SK-N-SH treated with all-trans-retinoic acid at 6 μM for 48 hours (cell line): ENCODE results near the gene SLC6A8.
"Not testable (repeated sequence)": the region's sequence is repeated elsewhere in the genome, so short reads cannot be mapped to it uniquely, and the experiment has no call there.

ENCODE experiments used
- ATAC-seq: fragments of 200-7000 bp; cut with Tn5 transposase; 3 replicates; pipeline ENCODE4 v1.9.1; 2020; ENCODE audit warnings: mild to moderate bottlenecking, moderate library complexity
- ARNTL ChIP-seq: fragments of 450-650 bp; formaldehyde crosslinking; IDR thresholded peaks from 2 replicates; pipeline ENCODE4 v1.5.0; 2020; ENCODE audit warnings: low read depth, mild to moderate bottlenecking, moderate library complexity, borderline replicate concordance
- BACH2 ChIP-seq: fragments of 250-450 bp; sonication (Bioruptor Pico); IDR thresholded peaks from 2 replicates; pipeline ENCODE4 v1.9.0; 2021; ENCODE audit warnings: mild to moderate bottlenecking, borderline replicate concordance
- CSDC2 ChIP-seq: fragments of 250-450 bp; sonication (Bioruptor Pico); IDR thresholded peaks from 2 replicates; pipeline ENCODE4 v1.5.0; 2020; ENCODE audit warnings: mild to moderate bottlenecking, moderate library complexity
- ESRRG ChIP-seq: fragments of 250-450 bp; sonication (Bioruptor Pico); IDR thresholded peaks from 2 replicates; pipeline ENCODE4 v1.6.1; 2021; ENCODE audit warnings: mild to moderate bottlenecking
- GLIS3 ChIP-seq: fragments of 250-450 bp; sonication (Bioruptor Pico); IDR thresholded peaks from 2 replicates; pipeline ENCODE4 v1.5.0; 2020; ENCODE audit warnings: mild to moderate bottlenecking, moderate library complexity
- ISL1 ChIP-seq: fragments of 250-450 bp; sonication (Bioruptor Pico); IDR thresholded peaks from 2 replicates; pipeline ENCODE4 v2.1.2; 2022; ENCODE audit warnings: mild to moderate bottlenecking, moderate library complexity
- OSR1 ChIP-seq: fragments of 250-450 bp; sonication (Bioruptor Pico); IDR thresholded peaks from 2 replicates; pipeline ENCODE4 v1.8.0; 2022; ENCODE audit warnings: moderate library complexity, mild to moderate bottlenecking, inconsistent platforms
- PATZ1 ChIP-seq: fragments of 250-450 bp; sonication (Bioruptor Pico); IDR thresholded peaks from 2 replicates; pipeline ENCODE4 v1.8.0; 2020; ENCODE audit warnings: mild to moderate bottlenecking, moderate library complexity, borderline replicate concordance
- PPARA ChIP-seq: fragments of 250-450 bp; sonication (Bioruptor Pico); IDR thresholded peaks from 2 replicates; pipeline ENCODE4 v1.5.0; 2020; ENCODE audit warnings: mild to moderate bottlenecking, borderline replicate concordance
- RARB ChIP-seq: fragments of 250-450 bp; sonication (Bioruptor Pico); IDR thresholded peaks from 2 replicates; pipeline ENCODE4 v1.8.0; 2021; ENCODE audit warnings: mild to moderate bottlenecking, moderate library complexity
- SNAI2 ChIP-seq: fragments of 250-450 bp; sonication (Bioruptor Pico); IDR thresholded peaks from 2 replicates; pipeline ENCODE4 v1.5.0; 2020; ENCODE audit warnings: mild to moderate bottlenecking, moderate library complexity
- TCF4 ChIP-seq: fragments of 250-450 bp; sonication (Bioruptor Pico); IDR thresholded peaks from 2 replicates; pipeline ENCODE4 v1.8.0; 2021; ENCODE audit warnings: mild to moderate bottlenecking, moderate library complexity, borderline replicate concordance
- TOX ChIP-seq: fragments of 250-450 bp; sonication (Bioruptor Pico); IDR thresholded peaks from 2 replicates; pipeline ENCODE4 v1.8.0; 2021; ENCODE audit warnings: mild to moderate bottlenecking, moderate library complexity, borderline replicate concordance
- ZC3H10 ChIP-seq: fragments of 250-450 bp; sonication (Bioruptor Pico); IDR thresholded peaks from 2 replicates; pipeline ENCODE4 v1.5.1; 2021; ENCODE audit warnings: mild to moderate bottlenecking, moderate library complexity
- ZFP30 ChIP-seq: fragments of 450-650 bp; formaldehyde crosslinking; IDR thresholded peaks from 2 replicates; pipeline ENCODE4 v1.5.0; 2022; ENCODE audit warnings: mild to moderate bottlenecking, moderate library complexity
- ZNF565 ChIP-seq: fragments of 450-650 bp; formaldehyde crosslinking; conservative IDR thresholded peaks from 2 replicates; pipeline ENCODE4 v1.5.0; 2020; ENCODE audit warnings: low read depth, mild to moderate bottlenecking, moderate library complexity
- ZNF70 ChIP-seq: fragments of 450-650 bp; formaldehyde crosslinking; IDR thresholded peaks from 2 replicates; pipeline ENCODE4 v1.5.0; 2020; ENCODE audit warnings: mild to moderate bottlenecking, moderate library complexity
- ZNF8 ChIP-seq: fragments of 450-650 bp; formaldehyde crosslinking; IDR thresholded peaks from 2 replicates; pipeline ENCODE4 v1.5.0; 2020; ENCODE audit warnings: mild to moderate bottlenecking, moderate library complexity
- TF ChIP-seq, protein P1 (sequence below): fragments of 250-450 bp; sonication (Bioruptor Pico); IDR thresholded peaks from 2 replicates; pipeline ENCODE4 v1.5.0; 2020; ENCODE audit warnings: mild to moderate bottlenecking, moderate library complexity
- TF ChIP-seq, protein P2 (sequence below): fragments of 250-450 bp; sonication (Bioruptor Pico); IDR thresholded peaks from 2 replicates; pipeline ENCODE4 v1.5.1; 2021; ENCODE audit warnings: mild to moderate bottlenecking, moderate library complexity
- TF ChIP-seq, protein P3 (sequence below): fragments of 250-450 bp; sonication (Bioruptor Pico); IDR thresholded peaks from 2 replicates; pipeline ENCODE4 v1.5.1; 2020; ENCODE audit warnings: low read depth, mild to moderate bottlenecking, moderate library complexity

The SLC6A8 gene

DNA sequence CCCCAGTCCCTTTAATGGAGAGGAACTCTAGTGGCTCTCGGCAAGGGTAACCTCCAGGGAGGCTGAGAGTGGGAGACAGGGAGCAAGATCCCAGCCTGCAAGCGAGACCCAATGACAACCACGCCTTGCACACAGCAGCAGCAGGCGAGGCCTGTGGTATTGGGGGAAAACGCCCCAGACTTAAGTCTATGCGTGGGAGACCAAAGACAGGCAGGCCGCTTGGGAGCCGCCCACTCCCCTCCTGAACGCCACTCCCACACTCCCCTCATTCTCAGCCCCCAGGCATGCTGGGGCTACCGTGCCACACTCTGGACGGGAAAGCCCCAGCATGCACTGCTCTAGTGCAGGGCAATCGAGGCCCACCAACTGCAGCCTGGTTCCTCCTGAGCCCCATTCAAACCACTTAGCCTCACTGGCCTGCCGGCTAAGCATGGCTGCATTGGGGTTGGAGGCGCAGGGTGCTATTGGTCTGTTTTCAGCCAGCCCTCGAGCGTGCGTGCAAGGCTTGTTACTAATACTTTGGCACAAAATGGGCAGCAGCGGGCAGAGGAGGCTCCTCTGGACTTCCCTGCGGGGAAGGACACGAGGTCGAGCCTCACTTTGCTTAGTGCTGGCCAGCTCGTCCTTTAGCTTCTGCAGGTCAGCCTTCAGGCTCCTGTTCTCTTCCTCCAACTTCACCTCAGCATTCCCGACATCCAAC is 14.8 kb downstream of the SLC6A8 start (continued):
- no peak for TF ChIP-seq BACH2
- TF ChIP-seq ISL1 (CRISPR knock-in tag): no peak
- no peak for TF ChIP-seq PATZ1 (CRISPR knock-in tag)
- TF ChIP-seq ZNF70: no peak
- TF ChIP-seq GLIS3 (CRISPR knock-in tag): no peak
- no peak for TF ChIP-seq PPARA (CRISPR knock-in tag)

DNA sequence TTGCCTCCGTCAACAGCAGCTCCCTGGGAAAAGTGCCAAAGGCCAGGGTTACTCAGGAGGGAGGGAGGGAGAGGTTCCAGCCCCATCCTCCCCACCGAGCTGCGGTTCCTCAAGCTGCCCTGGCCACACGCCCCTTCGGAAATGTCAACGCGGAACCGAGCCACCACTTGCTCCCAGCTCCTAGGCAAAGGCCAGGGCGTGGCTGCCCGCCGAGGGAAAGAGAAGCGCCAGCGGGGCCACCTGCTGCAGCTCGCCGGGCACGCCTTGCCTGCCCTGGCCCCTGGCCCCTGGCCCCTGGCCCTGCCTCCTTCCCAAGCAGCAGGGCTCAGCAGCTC is 15.3 kb downstream of the SLC6A8 start:
- ATAC-seq: no peak
- TF ChIP-seq ZNF8 (CRISPR knock-in tag) (no peak), CSDC2 (CRISPR knock-in tag) (no peak), ZNF565 (CRISPR knock-in tag) (no peak), TCF4 (CRISPR knock-in tag) (no peak), OSR1 (CRISPR knock-in tag) (no peak), BACH2 (no peak), ARNTL (no peak), ZNF70 (no peak), SNAI2 (no peak), ISL1 (CRISPR knock-in tag) (no peak)
- TF ChIP-seq, protein P1, sequence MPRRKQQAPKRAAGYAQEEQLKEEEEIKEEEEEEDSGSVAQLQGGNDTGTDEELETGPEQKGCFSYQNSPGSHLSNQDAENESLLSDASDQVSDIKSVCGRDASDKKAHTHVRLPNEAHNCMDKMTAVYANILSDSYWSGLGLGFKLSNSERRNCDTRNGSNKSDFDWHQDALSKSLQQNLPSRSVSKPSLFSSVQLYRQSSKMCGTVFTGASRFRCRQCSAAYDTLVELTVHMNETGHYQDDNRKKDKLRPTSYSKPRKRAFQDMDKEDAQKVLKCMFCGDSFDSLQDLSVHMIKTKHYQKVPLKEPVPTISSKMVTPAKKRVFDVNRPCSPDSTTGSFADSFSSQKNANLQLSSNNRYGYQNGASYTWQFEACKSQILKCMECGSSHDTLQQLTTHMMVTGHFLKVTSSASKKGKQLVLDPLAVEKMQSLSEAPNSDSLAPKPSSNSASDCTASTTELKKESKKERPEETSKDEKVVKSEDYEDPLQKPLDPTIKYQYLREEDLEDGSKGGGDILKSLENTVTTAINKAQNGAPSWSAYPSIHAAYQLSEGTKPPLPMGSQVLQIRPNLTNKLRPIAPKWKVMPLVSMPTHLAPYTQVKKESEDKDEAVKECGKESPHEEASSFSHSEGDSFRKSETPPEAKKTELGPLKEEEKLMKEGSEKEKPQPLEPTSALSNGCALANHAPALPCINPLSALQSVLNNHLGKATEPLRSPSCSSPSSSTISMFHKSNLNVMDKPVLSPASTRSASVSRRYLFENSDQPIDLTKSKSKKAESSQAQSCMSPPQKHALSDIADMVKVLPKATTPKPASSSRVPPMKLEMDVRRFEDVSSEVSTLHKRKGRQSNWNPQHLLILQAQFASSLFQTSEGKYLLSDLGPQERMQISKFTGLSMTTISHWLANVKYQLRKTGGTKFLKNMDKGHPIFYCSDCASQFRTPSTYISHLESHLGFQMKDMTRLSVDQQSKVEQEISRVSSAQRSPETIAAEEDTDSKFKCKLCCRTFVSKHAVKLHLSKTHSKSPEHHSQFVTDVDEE (CRISPR knock-in tag): no peak
- TF ChIP-seq, protein P2, sequence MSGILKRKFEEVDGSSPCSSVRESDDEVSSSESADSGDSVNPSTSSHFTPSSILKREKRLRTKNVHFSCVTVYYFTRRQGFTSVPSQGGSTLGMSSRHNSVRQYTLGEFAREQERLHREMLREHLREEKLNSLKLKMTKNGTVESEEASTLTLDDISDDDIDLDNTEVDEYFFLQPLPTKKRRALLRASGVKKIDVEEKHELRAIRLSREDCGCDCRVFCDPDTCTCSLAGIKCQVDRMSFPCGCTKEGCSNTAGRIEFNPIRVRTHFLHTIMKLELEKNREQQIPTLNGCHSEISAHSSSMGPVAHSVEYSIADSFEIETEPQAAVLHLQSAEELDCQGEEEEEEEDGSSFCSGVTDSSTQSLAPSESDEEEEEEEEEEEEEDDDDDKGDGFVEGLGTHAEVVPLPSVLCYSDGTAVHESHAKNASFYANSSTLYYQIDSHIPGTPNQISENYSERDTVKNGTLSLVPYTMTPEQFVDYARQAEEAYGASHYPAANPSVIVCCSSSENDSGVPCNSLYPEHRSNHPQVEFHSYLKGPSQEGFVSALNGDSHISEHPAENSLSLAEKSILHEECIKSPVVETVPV (CRISPR knock-in tag): no peak
- TF ChIP-seq, all 23 proteins: peak for 0

DNA sequence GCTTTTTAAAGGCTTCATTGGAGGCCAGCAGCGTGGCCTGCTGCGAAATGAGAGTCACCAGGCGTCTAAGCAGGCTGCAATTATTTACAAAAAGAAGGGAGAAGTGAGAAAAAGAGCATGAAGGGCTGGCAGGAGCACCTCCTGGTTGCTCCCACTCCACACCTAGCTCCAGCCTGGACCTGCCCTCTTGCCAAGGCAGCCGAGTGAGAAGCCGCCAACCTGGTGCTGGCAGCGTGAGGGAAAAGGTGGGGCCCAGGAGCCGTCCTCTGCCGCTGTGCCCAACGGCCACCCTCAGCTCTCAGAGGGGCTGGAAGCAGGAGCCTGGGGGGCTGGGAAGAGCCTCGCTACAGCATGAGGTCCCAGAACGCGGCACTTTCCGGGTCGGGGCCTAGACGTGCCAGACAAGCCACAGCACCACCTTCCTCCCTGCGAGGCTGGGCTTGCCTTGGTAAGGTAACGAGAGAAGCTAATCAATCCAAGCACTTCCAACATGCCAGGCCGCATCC is 16.3 kb downstream of the SLC6A8 start:
- TF ChIP-seq, protein P3, sequence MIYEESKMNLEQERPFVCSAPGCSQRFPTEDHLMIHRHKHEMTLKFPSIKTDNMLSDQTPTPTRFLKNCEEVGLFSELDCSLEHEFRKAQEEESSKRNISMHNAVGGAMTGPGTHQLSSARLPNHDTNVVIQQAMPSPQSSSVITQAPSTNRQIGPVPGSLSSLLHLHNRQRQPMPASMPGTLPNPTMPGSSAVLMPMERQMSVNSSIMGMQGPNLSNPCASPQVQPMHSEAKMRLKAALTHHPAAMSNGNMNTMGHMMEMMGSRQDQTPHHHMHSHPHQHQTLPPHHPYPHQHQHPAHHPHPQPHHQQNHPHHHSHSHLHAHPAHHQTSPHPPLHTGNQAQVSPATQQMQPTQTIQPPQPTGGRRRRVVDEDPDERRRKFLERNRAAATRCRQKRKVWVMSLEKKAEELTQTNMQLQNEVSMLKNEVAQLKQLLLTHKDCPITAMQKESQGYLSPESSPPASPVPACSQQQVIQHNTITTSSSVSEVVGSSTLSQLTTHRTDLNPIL: no peak
- TF ChIP-seq ZNF70: no peak
- TF ChIP-seq TOX (CRISPR knock-in tag): no peak
- TF ChIP-seq CSDC2 (CRISPR knock-in tag): no peak
- TF ChIP-seq GLIS3 (CRISPR knock-in tag): no peak
- no peak for TF ChIP-seq SNAI2
- TF ChIP-seq BACH2: no peak
- no peak for TF ChIP-seq ESRRG
- no peak for TF ChIP-seq ZNF8 (CRISPR knock-in tag)
- no peak for TF ChIP-seq PATZ1 (CRISPR knock-in tag)
- no peak for TF ChIP-seq ZNF565 (CRISPR knock-in tag)
- TF ChIP-seq, protein P1 (CRISPR knock-in tag): no peak
- TF ChIP-seq RARB (CRISPR knock-in tag): no peak
- TF ChIP-seq PPARA (CRISPR knock-in tag): no peak
- TF ChIP-seq ZC3H10 (CRISPR knock-in tag): no peak
- TF ChIP-seq ZFP30 (CRISPR knock-in tag): no peak
- TF ChIP-seq ISL1 (CRISPR knock-in tag): no peak
- TF ChIP-seq, protein P2 (CRISPR knock-in tag): no peak
- ATAC-seq: no peak

- not testable (repeated sequence) for ATAC-seq
These were observed 17.1 kb downstream of the SLC6A8 start for GRCh38 chrX:153704631-153705402.
